Measurements from ENCODE around the gene CELF5. TPM values are rescaled to one million over a fixed set of nuclear protein-coding genes. Genes with fewer than 3 reads are reported as not detected.
A peak's percentile ranks its signal among the peaks of the same experiment; 100 is the strongest.

CELF5 gene
- total and polyA plus RNA-seq, 9 of the 15 experiments (the other 6 are each of a cell fraction or from before 2014, with no cell fraction given), result 0.01 to 0.56 (median 0.22) TPM

DNA sequence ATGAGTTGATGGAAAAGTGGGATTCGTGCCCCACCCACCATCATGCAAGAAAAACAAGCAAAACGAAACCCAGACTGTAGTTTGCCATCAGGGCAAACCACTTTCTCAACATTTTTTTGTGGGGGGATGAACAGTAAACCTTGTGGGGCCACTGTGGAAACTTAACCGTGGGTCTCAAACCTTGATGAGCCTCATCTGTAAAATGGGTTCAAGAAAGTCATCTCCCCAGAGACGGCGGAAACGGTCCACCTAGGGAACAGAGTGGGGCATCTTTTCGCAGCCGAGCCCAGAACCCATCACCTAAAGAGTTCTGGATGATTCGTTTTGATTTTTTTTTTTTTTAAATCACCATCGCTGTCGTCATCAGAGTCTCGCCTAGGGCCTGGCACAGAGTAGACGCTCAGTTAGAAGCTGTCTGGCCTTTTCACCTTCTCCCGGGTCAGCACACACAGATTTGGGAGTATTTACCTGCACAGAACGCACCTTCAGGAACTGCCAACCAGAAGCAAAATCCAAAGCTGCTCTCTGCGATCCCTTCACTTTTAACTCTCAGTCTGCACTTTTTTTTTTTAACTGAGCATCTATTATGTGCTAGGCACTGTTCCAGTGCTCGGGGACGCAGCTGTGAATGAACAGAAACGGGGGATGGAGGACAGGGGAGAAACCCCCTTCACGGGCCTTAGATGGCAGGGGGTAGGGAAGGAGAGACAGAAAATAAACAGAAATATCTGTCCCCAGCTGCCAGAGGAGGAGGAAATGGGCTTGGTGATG, 69.8 kb downstream of the CELF5 start:
- no peaks in the 10 kb centered on the region for H3K9me1 ChIP-seq (ENCODE audit: control insufficient read depth, insufficient read depth, low read length)
- no peak for FAIRE-seq
- H3K27me3 ChIP-seq (ENCODE audit: control insufficient read depth in 2 of 2, insufficient read depth in 2 of 2, low read length in 2 of 2), result peaks cover 12 to 29% of the 10 kb centered on the region in 2 experiments
- intact Hi-C loops (cut with micrococcal nuclease) (no loop called here), in situ Hi-C loops (cut with MboI) (loop anchor here (10.0 kb wide), 1 partner anchor 411 kb away; the partner anchor contains the start of genes PIP5K1C and TJP3)
- no peaks in the 10 kb centered on the region for H3K9me3 ChIP-seq (replicated peaks; ENCODE audit: control insufficient read depth, insufficient read depth, low read depth, low read length)
- POLR2A ChIA-PET, result no interaction called here
- H3K4me3 ChIP-seq, result no peak overlapping the region
- no peak overlapping the region for H3K27ac ChIP-seq (ENCODE audit: extremely low read depth, low read depth, low read length)
- H2AFZ ChIP-seq (ENCODE audit: low read depth, low read length), result no peak overlapping the region
- WGBS (ENCODE audit: insufficient coverage, low coverage, missing lambda C conversion rate), result 16% methylated on average over 19 of the region's 20 CpGs
- no peaks in the 10 kb centered on the region for H3K79me2 ChIP-seq (ENCODE audit: control insufficient read depth, insufficient read depth, low read length)
- H4K20me1 ChIP-seq (replicated peaks; ENCODE audit: control insufficient read depth, insufficient read depth, low read length), result peaks cover 4% of the 10 kb centered on the region; the same call in 1 of the 2 replicates
- BruUV-seq (replicated peaks), result no TSS peak
- TF ChIP-seq CCAR2 (IDR thresholded peaks at IDR 0.05; ENCODE audit: low read depth, low read length) (no peak), RBM25 (IDR thresholded peaks at IDR 0.05; ENCODE audit: low read depth, low read length, severe bottlenecking) (peak; percentile 88), BCOR (IDR thresholded peaks at IDR 0.05) (peak; percentile 86), SOX6 (IDR thresholded peaks at IDR 0.05) (no peak), ATF7 (IDR thresholded peaks at IDR 0.05) (no peak), CHD4 (IDR thresholded peaks at IDR 0.05; ENCODE audit: insufficient read depth, insufficient replicate concordance, low read depth, low read length, poor library complexity, severe bottlenecking) (peak; percentile 72), KDM1A (IDR thresholded peaks at IDR 0.05) (peak; percentile 33 to 44; a peak in 2 of 4 replicates), IFI16 (CRISPR knock-in tag; IDR thresholded peaks at IDR 0.05) (no peak), ADNP (tag; IDR thresholded peaks at IDR 0.05) (0 out of 2 replicates have a peak, but pooled peaks have one; percentile 21)
- TF ChIP-seq, protein P1, sequence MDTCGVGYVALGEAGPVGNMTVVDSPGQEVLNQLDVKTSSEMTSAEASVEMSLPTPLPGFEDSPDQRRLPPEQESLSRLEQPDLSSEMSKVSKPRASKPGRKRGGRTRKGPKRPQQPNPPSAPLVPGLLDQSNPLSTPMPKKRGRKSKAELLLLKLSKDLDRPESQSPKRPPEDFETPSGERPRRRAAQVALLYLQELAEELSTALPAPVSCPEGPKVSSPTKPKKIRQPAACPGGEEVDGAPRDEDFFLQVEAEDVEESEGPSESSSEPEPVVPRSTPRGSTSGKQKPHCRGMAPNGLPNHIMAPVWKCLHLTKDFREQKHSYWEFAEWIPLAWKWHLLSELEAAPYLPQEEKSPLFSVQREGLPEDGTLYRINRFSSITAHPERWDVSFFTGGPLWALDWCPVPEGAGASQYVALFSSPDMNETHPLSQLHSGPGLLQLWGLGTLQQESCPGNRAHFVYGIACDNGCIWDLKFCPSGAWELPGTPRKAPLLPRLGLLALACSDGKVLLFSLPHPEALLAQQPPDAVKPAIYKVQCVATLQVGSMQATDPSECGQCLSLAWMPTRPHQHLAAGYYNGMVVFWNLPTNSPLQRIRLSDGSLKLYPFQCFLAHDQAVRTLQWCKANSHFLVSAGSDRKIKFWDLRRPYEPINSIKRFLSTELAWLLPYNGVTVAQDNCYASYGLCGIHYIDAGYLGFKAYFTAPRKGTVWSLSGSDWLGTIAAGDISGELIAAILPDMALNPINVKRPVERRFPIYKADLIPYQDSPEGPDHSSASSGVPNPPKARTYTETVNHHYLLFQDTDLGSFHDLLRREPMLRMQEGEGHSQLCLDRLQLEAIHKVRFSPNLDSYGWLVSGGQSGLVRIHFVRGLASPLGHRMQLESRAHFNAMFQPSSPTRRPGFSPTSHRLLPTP (IDR thresholded peaks at IDR 0.05; ENCODE audit: borderline replicate concordance, extremely low read depth, insufficient read length), result no peak
- TF ChIP-seq, protein P2, sequence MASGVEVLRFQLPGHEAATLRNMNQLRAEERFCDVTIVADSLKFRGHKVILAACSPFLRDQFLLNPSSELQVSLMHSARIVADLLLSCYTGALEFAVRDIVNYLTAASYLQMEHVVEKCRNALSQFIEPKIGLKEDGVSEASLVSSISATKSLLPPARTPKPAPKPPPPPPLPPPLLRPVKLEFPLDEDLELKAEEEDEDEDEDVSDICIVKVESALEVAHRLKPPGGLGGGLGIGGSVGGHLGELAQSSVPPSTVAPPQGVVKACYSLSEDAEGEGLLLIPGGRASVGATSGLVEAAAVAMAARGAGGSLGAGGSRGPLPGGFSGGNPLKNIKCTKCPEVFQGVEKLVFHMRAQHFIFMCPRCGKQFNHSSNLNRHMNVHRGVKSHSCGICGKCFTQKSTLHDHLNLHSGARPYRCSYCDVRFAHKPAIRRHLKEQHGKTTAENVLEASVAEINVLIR (CRISPR knock-in tag; IDR thresholded peaks at IDR 0.05), result no peak
- TF ChIP-seq, protein P3, sequence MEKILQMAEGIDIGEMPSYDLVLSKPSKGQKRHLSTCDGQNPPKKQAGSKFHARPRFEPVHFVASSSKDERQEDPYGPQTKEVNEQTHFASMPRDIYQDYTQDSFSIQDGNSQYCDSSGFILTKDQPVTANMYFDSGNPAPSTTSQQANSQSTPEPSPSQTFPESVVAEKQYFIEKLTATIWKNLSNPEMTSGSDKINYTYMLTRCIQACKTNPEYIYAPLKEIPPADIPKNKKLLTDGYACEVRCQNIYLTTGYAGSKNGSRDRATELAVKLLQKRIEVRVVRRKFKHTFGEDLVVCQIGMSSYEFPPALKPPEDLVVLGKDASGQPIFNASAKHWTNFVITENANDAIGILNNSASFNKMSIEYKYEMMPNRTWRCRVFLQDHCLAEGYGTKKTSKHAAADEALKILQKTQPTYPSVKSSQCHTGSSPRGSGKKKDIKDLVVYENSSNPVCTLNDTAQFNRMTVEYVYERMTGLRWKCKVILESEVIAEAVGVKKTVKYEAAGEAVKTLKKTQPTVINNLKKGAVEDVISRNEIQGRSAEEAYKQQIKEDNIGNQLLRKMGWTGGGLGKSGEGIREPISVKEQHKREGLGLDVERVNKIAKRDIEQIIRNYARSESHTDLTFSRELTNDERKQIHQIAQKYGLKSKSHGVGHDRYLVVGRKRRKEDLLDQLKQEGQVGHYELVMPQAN (IDR thresholded peaks at IDR 0.05; ENCODE audit: borderline replicate concordance), result no peak
- no peak overlapping the region for H3K9ac ChIP-seq (ENCODE audit: insufficient read depth in 1 of 2, low read depth in 2 of 2, low read length in 2 of 2)
- no peak for ATAC-seq
- no peak for DNase-seq (ENCODE audit: extremely low read depth in 1 of 4, low spot score in 3 of 4)
- no peaks in the 10 kb centered on the region for H3K36me3 ChIP-seq (ENCODE audit: control insufficient read depth, insufficient read depth, low read length)
- CTCF ChIA-PET (ENCODE audit: low intra/inter-chr PET ratio), result no interaction called here
- H3K4me1 ChIP-seq (replicated peaks in 1 of 2; ENCODE audit: control insufficient read depth in 2 of 2, insufficient read depth in 2 of 2, low read length in 2 of 2), result peaks cover 0 to 18% of the 10 kb centered on the region in 2 experiments; a peak in 3 of 5 replicates
- no peak overlapping the region for H3K4me2 ChIP-seq (ENCODE audit: insufficient read depth, low read length)

Measured in K562 (cell line).